GM12873 (cell line): ENCODE measurements around the gene GABRP.
A peak's percentile ranks its signal among the peaks of the same experiment; 100 is the strongest.

ENCODE experiments used
- CTCF ChIP-seq: IDR thresholded peaks from 2 replicates; pipeline ENCODE4 v1.5.1; 2012; ENCODE audit warnings: low read depth, mild to moderate bottlenecking, moderate library complexity, low read length, control low read depth; ENCODE audit not compliant: insufficient read depth; ENCODE audit errors: missing control alignments

GABRP gene

GRCh38 chr5:170836226-170836625, 52.7 kb downstream of the GABRP start:
- TF ChIP-seq CTCF, result no peak

GRCh38 chr5:170843870-170844269, 60.3 kb downstream of the GABRP start:
- no peak for TF ChIP-seq CTCF

DNA sequence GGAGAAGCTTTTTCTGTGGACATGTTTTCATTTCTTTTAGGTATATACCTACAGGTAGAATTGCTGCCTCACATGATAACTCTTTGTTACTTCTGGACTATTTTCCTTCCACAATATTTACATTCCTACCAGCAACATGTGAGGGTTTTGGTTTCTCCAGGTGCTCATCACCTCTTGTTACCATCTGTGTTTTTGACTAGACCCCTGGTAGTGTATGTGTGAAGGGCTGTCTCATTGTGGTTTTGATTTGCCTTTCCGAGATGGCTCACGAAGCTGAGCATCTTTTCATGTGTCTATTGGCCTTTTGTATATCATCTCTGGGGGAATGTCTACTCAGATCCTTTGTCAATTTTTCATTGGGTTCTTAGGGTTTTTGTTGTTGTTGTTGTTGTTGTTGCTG, 61.1 kb downstream of the GABRP start:
- TF ChIP-seq CTCF, result no peak

GRCh38 chr5:170846416-170846815, 62.9 kb downstream of the GABRP start:
- TF ChIP-seq CTCF, result no peak

DNA sequence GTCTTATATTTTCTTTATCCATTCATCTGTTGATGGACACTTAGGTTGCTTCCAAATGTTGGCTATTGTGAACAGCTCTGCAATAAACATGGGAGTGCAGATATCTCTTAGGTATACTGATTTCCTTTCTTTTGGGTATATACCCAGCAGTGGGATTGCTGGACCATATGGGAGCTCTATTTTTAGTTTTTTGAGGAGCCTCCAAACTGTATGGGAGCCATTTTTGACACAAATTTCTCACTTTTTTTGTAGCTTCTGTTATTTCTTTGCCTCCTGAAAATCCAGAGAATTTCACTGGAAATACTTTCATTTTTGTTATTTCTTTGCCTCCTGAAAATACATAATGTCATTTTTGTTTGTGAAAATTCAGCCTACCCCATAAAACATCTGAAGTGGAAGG, 63.3 kb downstream of the GABRP start:
- TF ChIP-seq CTCF, result no peak

- TF ChIP-seq CTCF, result no peak
These were observed 64.5 kb downstream of the GABRP start for GRCh38 chr5:170848033-170848432.

DNA sequence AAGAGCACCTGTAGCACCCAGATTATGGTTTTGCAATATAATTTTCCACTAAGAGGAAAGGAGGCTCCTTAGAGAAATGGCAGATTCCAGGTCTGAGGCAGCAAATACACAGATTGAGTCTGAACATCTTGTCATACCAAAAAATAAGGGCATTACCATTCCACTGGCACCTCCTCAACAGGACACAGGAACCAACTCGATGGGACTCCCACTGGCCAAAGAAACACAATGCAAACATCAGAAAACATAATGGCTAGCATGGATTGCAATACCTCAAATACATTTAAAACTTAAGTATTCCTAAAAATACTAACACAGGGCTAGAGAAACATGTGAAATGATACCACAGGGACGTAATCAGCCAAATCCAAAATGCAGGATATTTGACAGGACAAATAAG, 65.8 kb downstream of the GABRP start:
- peak; percentile 4 for TF ChIP-seq CTCF
